NCI-H1694 (cell line): ENCODE data around the gene EPAS1.

ENCODE experiments used
- DNase-seq: peaks from one replicate; lab custom pipeline; 2025; lab: John Stamatoyannopoulos, UW

EPAS1 gene

DNA sequence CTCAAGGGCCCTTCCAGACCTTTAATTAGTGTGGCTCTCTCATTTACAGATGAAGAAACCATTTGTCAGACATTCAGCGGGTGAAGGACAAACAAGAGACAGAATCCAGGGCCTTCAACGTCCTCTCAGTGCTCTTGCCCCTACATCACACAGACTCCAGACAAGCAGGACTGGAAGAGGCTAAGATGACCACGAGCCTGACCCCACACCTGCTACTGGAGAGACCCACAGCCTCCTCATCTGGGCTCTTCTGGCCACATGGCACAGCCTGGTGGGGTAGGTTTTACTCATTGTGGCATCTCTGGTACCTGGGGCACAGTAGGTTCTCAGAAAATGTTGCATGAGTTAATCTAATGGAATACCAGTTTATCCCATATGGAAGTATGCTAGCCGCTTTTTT is 112.5 kb downstream of the EPAS1 start:
- DNase-seq = no peak

DNA sequence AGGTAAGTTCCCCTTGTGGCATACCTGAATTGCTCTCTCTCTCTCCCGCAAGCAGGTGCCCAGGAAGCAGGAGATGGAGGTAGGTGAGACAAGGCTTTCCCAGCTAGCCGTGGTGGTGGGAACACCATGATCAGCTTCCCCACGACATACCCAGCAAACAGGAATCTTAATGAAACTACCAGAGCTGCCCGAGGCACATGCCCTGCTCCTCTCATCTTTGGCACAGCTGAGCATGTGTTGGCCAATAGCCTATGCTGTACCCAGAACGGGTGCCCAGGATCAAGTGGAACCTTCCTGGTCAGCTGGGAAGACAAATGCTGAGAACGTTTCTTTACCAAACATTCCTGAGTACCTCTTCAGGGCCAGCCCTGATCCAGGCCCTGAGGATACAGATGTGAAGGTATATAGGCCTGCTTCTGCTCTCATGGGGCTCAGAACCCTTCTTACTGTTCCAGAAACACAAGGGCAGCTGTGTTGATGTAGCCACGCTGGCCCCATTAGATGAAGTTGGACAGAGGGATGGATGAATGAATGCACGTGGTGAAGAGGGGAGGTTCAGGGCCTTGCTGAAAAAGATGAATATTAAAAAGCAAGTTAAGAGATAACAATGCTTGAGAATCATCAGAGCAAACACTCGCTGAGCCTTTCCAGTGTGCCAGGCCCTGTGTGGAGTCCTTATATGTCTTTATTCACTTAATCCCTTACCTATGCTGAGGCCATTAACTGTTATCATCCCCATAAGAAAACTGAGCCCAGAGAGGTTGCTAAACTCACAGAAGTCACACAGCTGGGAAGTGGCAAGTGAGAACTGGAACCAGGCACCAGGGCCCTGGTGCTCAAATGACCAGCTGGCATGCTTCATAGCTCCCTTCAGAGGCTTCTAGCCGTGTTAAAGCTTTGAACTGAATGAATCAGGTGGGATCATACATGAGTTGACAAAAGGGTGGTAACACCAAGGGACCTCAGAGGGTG is 113.4 kb downstream of the EPAS1 start:
- DNase-seq = no peak

DNA sequence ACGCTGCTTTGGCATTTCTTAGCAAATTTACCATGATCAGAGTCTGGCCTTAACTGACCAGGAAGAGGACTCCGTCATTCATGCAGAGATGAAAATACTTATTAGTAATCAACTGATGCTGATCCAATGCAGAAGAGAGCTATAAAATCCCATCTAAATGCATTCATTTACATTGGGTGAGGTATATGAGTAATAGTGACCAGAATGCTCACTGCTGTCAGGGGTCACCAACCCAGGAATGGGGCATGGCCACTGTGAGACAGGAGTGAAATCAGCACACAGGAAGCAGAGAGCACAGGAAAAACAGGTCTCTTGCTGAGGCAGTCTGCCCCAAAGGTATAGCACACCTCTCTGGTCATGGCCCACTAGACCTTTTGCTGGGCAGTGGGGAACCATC is 114.0 kb downstream of the EPAS1 start:
- DNase-seq = no peak

DNA sequence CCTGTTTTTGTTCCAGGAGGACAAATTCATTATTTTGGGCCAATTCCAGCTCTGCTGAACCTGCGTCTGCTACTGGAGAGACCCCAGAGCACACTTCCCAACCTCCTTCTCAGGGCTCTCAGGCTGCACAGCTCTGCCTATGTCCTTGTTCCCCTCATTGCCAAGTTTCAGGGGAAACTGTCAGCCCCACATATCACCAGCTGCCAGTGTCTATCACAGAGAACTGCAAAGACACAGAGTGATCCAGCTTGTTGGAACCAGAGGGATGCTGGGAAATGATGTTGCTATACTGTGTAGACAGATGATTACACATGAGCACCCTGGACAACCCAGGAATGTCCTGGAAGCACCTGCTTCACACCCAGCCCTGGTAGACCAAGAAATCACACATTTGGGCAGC is 114.8 kb downstream of the EPAS1 start:
- DNase-seq = no peak

DNA sequence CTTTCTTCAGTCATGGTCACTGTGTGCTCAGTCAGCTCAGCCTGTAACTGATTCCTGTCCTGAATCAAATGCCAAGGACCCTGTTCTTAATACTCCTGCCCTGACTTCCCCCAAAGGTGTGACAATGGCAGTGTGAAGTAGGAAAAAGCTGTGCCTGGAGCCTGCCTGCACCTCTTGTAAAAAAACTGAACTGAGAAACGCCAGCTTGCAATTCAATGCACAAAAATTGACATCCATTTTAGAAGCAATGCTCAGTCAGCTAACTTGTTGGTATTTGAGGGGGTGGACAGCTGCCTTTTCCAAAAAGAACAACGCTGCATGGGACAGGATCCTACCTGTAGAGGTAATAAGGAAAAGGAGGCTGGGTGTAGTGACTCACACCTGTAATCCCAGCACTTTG is 115.9 kb downstream of the EPAS1 start:
- DNase-seq = no peak

DNA sequence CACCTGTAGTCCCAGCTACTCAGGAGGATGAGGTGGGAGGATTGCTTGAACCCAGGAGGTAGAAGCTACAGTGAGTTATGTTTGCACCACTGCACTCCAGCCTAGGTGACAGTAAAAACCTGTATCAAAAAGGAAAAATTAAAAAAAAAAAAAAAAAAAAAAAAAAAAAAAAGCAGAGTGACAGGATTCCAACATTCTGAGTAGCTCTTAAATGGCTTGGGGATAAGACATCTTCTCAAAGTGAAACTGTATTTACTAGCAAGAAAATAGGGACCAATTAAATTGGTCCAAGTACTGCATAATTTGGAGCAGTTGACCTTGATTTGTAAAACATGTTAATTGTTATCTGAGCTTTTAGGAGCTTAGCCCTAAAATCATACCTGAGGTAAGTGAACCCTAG is 116.4 kb downstream of the EPAS1 start:
- DNase-seq = no peak

DNA sequence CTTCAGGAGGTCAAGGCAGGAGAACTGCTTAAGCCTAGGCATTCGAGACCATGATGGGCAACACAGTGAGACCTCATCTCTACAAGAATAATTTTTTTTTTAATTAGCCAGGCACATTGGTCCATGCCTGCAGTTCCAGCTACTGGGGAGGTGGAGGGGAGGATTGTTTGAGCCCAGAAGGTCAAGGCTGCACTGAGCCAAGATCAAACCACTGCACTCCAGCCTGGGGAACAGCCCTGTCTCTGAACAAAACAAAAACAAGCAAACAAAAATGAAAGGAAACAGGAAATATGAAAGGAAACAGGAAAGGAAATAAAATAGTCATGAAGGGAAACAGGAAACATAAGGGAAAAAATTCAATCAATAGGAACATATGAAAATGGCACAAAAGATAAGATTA is 117.5 kb downstream of the EPAS1 start:
- DNase-seq = no peak

DNA sequence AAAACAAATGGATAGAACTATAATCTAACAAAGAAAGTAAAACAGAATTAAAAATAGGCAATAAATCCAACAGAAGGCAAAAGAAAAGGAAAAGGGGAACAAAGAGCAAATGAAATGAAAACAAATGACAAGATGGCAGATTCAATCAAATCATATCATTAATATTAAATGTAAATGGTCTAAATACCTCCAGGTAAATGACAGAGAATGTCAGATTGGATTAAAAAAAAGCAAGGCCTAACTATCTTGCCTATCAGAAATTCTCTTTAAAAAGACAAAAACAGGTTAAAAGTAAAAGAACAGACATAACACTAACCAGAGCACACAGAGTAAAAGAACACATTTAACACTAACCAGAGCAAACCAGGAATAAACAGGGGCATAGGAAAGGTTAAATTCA is 119.1 kb downstream of the EPAS1 start:
- no peak for DNase-seq

DNA sequence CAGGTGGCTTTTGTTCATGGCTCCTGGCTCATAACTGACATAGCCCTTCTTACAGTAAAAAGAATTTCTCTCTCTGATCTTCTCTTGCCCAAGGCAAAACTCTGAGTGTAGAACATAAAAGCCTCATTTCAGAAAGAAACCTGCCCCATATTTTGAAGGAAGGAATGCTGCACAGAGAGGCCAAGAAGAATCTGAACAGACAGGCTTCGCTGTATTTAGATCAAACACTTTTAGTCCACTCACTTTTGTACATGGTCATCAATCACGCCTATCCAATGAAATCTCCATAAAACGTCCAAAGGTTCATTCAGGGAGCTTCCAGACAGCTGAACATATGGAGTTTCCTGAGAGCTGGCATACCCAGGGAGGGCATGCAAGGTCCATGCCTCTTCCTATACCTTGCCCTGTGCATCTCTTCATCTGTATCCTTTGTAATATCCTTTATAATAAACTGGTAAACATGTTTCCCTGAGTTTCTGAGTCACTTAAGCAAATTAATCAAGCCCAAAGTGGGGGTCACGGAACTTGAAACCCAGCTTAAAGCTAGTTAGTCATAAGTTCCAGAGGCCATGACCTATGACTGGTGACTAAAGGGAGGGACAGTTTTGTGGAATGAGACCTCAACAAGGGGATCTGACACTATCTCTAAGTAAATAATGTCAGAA is 119.7 kb downstream of the EPAS1 start:
- DNase-seq = no peak

DNA sequence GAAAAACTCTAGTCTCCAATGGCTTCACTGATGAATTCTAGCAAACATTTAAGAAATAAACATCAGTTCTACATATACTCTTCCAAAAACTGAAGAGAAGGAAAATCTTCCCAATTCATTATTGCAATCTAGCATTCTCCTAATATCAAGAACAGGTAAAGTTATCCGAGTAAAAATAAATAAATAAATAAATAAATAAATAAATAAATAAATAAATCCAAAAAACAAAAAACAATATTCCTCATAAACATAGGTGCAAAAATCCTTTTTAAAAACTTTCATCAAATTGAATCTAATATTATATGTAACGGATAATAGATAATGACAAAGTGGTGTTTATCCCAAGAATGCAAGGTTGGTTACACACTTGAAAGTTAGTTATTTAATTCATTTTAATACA is 123.7 kb downstream of the EPAS1 start:
- DNase-seq = no peak

DNA sequence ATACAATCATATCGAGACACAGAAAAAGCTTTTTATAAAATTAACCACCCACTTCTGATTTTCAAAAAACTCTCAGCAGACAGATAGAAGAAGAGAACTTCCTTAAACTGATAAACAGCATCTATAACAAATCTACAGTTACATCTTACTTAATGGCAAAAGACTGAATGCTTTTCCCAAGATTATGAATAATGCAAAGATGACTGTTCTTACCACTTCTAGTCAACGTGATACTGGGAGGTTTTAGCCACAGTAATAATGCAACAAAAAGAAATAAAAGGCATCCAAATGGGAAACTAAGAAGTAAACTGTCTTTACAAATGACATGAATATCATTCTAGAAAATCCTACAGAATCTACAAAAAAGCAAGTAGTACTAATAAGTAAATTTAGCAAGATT is 124.2 kb downstream of the EPAS1 start:
- DNase-seq = no peak

DNA sequence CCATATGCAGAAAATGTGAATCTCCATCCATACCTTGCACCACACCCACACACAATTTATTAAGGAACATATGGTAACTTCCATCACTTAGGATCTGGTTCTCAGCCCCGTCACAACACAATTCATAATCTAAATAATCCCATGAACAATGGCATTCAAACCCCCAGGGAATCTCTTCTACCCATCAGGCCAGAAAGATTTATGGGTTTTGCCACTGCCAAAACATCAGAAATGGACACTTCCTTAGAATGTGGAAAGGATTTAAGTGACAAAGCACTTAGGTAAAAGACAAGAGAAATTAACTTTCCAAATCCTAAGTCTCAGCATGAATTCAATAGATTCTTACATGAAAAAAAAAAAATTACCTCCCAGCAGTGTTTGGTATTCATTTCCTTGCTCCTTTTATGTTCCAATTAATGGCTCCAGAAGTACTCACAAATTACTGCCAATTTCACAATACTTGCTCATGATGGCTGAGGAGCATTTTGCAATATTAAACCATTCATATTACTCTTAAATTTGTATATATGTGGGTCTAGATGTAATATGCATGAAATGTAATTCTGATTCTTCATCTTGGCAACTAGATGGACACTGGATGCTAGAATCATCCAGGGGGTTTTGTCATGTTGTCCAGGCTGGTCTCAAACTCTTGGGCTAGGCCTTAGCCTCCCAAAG is 125.6 kb downstream of the EPAS1 start:
- no peak for DNase-seq

DNA sequence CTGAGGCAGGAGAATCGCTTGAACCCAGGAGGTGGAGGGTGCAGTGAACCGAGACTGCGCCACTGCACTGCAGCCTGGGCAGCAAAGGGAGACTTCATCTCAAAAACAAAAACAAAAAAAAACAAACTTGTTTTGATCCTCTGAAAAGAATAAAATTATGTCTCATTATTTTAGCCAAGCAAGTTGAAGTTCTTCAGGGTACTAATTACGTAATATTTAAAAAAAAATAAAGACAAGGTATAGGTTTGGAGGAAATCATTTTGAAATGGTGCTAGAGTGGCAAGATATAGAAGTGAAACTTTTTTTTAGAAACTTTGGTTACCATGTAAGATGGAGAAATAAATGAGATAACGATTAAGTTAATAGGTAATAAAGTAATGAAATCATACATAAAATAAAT is 127.7 kb downstream of the EPAS1 start:
- DNase-seq = no peak

DNA sequence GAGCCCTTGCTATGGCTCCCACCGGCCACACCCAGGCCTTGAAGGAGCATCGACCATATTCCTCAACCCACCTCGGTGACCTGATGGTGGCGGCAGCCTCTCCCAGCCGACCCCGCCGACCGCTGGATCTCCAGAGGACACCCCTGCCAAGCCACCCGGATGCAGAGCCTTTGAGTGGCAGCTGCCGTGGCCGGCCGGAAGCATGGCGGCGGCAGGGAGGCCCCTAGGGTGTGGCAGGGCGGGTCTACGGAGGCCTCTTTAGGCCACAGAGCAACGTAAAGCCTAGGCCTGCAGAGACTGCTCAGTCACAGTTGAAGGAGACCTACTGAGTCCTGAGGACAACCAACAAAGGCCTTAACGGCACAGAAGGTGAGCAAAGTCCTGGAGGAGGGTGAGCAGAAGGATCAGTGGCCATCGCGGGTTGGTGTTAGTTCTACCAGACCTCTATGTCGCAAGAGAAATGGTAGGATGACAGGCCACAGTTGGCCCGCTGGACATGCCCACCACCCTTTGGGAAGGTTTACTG is 131.8 kb downstream of the EPAS1 start:
- DNase-seq = no peak

DNA sequence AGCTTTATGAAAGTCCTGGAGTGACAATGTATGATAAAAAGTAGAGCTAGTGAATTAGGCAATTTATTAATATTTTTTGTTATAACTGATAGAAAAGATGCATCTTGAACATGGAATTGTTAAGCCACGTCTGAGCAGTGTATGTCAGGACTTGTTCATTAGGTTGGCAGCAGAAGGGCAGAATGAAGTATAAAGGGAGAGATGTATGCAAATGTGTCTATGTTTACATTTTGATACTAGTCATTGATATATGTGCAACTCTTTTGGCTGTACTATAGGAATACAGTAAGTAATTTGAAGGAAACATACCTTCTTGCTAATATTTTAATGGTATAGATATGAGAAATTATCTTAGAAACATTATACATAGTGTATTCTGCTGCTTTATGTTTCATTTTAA is 133.2 kb downstream of the EPAS1 start:
- DNase-seq = no peak

DNA sequence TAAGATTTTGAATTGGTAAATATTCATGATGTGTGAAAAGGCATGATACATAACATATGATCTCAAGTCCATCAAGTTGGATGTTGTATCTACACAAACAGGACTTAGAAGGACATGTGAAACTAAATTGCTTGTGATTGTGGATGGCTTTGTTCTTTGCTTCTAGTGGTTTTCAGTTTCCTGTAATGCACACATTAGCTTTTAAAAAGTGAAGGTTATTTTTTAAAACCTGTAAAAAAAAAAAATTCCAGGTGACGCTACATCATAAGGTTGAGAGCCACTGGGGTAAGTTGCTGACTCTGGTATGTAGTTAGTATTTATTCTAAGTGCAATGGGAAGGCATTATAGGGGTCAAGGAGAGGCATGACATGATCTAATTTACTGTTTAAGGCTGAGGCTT is 133.8 kb downstream of the EPAS1 start:
- DNase-seq = no peak

DNA sequence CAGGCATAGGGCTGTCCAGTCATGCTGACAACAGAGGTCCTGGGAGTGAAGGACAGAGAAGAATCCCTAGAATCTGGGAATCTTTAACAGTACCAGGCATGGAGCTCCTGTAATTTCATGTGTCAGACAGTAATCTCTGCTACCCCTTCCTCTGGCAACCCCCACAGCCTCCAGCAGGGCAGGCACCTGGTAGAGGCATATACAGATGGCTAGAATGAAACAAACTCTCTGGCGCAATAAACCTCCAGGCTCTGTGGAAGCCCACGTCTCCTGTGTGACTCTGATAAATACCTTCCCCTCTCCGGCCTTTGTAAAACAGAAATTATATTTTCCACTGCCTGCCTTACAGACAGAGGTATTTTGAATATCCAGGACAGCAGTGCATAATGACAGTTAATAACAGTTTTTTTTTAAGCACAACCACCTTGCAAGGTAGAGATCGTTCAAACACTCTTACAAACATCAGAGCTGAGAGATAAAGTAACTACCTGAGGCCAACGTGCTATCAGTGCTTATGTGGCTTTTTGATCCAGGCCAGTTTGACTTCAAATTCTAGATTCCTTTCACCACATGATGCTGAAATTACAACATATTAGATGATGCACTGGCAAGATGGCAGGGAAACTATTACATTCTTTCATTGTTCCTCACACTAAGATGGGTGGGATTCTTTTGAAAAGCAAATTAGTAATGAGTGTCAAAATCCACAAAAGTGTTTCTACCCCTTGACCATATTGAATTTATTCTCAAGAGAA is 134.5 kb downstream of the EPAS1 start:
- peak; percentile 58 for DNase-seq

DNA sequence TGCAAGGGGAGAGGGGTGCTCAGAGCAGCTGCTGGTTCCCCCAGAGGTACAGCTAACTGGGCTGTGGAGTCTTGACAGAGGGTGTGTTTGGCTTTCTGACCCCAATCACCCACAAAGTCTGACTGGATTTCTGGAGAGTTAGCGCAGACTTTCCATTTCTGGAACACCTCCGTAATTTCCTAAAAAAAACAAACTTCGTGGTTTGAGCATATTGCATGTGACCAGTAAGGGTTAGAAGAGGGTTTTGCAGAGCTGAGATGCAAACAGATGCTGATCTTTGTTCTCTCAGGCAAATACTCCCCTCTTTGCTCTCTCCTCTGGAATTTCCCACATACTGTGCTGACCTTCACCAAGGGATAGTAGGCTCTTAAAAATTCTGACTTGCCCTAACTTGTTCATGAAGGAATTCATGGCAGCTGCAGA is 137.7 kb downstream of the EPAS1 start:
- DNase-seq = no peak

DNA sequence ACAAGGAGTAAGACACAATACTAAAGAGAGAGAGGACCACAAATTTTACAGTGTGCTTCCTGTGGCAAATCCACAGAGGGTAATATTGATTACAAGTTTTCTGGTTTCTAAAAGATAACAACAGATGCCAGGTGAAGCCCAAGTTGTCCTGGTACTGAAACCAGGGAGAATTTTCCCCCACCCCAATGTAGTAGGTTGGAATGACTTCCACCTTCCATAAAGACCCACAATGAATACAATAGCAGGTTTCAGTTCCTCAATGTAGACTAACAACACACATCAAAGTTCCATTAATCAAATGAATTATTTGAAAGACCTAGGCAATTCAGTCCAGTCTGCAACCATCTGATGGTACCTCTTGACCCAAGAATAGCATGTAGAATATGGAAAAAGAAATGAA is 138.1 kb downstream of the EPAS1 start:
- DNase-seq = no peak

DNA sequence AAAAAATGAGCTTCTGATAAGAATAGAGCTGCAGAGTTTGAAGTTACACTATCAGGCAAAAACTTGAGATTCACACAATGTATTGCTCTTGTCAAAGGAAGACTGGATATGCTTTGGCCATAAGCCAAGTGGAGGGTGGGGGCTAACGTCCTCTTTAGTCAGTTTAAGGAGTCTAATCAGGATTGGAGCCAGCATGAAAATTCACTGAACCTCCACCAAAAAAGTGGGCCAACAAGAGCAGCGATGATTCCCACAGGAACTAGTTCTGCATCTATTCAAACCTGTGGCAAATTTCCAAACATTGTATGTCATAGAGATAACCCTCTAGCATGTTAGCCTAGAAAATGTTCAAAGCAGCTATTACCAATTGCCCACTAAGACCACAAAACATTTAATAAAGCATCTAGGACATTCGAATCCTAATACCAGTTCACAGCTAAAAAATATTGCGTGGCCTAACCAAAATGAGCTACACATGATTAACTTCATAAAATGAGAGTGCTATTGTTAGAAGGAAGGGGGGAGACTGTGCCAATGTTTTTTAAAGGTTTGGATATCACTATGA is 138.7 kb downstream of the EPAS1 start:
- DNase-seq = no peak
